NCI-H187 (cell line): Measurements from ENCODE around the gene ATG13.
"Not testable (repeated sequence)": the region's sequence is repeated elsewhere in the genome, so short reads cannot be mapped to it uniquely, and the experiment has no call there.

ENCODE experiments used
- DNase-seq, 2 experiments: peaks; one replicate each; lab custom pipeline; 2025; lab: John Stamatoyannopoulos, UW

Gene ATG13

DNA sequence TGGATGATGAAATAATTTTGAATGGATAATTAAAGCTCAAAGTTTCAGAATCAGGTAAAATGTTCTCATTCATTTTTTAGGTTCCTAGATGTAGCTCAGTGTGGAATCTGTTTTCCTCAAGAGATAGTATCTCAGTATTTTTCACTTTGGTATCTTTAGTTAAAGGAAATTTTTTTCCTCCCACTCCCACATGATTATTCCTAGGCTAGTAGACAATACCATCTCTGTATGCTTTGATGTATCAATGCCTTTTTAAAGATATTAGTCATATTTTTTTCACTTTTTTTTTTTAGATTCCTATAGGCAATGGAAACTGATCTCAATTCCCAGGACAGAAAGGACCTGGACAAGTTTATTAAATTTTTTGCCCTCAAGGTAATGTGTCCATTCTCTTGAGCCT is 26.6 kb downstream of the ATG13 start:
- DNase-seq: no peak

DNA sequence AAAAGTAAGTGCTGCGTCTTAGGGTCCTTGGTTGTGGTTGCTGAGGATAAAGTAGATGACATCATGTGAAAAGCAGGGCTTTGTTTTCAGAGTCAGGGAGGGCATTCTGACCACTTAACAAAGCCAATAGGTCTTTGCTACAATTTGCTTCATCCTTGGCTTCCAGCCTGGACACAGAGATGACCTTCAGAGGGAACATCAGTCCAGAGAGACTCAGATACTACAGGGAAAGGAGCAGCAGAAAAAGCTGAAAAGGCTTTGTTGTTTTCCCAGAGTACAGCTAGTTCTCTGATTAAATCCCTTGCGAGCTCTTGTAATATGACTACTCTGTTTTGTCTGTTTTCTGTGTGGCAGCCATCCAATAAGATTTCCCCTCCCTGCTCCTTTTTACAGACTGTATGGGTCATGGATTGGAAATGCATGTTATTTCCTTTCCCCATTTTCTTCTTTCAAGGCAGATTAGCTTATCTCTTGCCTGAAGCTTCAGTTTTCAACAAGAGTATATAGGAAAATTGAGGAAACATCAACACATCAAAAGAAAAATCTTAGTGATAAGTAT is 31.9 kb downstream of the ATG13 start:
- DNase-seq: no peak

DNA sequence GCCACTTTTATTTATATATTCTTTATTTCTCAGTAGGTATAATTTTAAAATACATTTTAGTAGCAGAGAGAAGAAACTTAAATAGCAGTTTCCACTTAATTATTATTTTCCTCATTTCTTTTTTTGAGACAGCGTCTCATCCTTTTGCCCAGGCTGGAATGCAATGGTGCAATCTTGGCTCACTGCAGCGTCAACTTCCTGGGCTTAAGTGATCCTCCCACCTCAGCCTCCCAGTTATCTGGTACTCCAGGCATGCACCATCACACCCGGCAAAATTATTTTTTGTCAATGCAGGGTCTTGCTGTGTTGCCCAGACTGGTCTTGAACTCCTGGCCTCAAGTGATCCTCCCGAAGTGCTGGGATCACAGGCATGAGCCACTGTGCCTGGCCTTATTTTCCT is 38.3 kb downstream of the ATG13 start:
- no peak for DNase-seq

DNA sequence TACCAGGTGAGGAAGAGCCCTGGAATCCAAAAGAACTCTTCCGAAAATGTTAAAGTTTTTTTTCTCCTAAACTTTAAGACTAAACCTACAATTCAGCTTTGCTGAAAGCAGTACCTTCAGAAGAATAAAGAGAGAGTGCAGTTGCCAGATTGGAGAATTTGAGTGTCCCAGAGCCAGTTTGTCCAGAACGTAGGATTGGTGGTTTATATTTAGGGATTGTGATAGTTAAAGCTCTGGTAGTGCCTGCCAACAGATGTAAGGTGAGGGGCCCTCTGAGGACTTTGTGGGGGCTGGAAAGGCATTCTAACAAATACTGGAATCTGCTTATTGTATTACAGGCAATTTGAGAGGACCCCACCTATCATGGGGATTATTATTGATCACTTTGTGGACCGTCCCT is 39.8 kb downstream of the ATG13 start:
- no peak for DNase-seq

DNA sequence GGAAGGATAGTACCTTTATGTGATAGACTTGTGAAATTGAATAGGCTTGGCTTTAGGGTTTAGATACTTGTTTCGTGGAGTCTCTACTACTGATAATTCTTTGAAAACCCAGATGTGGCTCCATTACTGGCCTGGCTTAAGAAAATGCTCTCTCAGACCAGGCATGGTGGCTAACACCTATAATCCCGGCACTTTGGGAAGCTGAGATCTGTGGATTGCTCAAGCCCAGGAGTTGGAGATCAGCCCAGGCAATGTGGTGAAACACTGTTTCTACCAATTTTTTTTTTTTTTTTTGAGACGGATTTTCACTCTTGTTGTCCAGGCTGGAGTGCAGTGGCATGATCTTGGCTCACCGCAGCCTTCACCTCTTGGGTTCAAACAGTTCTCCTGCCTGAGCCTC is 40.9 kb downstream of the ATG13 start:
- no peak for DNase-seq

DNA sequence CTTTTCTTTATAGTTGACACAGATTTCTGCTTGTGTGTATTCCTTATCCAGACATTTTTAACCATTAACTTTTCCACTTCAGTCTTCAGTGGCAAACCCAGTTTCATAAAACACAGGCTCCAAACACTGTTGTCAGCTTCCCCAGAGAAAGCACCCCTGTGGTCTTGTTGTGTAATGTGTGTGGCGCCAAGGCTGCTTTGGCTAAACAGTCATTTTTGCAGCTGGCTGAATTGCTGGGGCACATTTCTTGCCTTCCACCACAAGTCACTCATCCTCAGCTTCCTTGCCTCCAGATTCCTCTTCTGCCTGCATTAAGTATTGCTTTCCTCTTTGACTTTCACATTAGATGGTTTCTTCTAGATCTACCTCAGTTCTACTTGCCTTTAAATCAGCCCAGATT is 42.6 kb downstream of the ATG13 start:
- DNase-seq: no peak

DNA sequence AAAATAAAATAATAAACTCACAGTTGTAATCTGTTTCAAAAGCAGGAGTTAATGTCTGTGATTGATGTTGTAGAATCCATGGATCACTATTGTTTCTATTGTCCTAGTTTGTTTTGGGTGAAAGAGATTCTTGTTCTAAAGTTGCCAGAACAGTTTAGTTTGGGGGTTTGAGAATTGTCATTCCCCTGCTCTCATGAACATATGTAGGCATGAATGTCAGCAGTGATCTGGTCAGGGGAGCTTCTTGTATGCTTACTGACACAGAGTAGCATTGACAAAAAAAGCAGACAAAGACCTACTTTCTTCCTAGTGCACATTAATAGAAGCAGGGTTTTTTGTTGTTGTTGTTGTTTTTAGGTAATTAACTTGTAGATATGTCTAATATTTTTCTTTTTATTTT is 44.5 kb downstream of the ATG13 start:
- no peak for DNase-seq

DNA sequence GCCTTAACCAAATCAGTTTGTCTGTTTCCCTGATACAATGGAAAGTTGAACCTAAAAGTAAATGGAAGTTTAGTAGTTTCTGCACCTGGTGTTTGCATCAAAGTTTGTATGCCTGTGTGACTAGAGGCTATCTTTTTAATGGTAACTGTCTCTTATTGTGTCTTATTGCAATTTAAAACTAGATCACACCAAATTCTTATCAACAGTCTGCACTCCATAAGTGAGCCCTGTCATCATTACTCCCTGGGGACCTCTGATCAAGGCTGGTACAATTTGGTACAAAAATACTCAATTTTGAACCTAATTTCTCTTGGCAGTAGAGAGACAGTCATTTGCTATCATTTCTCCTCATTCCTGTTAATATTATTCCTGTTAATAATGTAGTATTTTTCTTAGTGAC is 45.0 kb downstream of the ATG13 start:
- no peak for DNase-seq

DNA sequence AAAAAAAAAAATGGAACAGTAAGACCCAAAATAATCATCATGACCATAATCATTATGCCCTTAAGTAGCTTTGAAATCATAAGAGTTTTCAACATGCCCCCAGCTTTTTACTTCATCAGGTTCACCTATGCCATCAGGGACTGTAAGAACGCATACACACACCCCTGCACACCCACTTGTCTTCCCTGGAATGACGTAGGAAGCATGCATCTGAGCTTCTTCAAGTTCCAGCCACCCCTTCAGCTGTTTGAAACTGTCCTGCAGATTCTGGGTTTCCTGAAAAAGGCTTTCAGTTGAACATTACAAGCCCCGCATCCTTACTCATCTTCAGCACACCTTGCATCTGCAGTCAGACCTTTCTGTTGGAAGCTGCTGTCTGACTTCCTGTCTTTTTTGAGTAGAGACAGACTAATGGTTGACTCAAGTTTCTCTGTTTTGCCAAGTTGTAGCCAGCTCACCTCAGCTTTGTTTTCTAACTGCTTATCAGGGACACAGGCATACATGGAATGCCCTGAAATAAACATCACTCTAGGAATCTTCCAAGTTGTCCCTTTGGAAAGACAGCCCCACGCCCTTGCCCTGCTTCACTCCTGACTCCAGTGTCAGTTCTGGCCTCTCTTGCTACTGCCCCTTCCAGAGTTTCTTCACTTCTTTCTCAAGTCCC is 46.1 kb downstream of the ATG13 start:
- DNase-seq: no peak

DNA sequence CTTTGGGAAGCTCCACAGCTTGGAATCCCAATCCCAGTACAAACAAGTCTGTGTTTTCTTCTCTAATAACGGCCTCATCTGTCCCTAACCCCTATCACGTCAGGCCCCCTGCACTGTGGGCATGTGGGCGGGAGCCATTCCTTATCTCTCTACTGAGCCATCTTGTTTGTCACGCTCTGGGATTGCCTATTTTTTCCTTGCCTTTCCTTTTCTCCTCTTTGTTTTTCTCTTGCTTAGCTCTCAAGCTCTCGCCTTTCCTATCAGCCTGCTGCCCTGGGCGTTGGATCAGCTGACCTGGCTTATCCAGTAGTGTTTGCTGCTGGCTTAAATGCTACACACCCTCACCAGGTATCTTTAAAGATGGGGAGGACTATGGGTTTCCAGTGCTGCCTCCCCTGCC is 47.3 kb downstream of the ATG13 start:
- no peak for DNase-seq

DNA sequence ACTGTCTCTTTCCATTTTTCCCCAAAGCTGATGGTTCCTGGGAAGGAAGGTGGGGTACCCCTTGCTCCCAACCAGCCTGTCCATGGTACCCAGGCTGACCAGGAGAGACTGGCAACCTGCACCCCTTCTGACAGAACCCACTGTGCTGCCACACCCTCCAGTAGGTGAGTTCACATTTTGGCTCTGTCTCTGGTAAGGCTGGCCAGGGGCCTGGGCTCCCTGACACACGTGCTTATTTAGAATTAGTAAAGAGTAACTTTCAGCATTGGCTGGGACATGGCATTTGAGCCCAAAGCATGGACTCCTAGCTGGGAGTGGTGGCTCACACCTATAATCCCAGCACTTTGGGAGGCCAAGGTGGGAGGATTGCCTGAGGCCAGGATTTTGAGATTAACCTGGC is 48.0 kb downstream of the ATG13 start:
- DNase-seq: no peak

DNA sequence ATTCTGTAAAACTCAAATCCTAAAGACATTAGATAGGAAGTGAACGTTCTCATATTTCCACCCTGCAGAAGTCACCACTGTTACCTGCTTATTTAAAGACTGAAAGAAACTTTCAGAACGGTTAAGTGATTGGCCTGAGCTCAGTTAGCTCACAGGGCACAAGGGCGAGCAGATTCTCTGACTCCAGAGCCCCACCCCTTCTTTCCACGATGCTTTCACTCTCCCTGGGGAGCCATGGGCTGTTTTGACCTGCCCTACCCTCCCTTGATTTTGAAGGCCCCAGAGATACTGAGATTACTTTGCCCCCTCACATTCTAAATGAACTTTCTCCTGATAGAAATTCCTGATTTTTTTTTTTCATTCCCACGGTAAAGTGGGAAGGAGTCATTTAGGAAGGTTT is 49.2 kb downstream of the ATG13 start:
- DNase-seq: no peak

DNA sequence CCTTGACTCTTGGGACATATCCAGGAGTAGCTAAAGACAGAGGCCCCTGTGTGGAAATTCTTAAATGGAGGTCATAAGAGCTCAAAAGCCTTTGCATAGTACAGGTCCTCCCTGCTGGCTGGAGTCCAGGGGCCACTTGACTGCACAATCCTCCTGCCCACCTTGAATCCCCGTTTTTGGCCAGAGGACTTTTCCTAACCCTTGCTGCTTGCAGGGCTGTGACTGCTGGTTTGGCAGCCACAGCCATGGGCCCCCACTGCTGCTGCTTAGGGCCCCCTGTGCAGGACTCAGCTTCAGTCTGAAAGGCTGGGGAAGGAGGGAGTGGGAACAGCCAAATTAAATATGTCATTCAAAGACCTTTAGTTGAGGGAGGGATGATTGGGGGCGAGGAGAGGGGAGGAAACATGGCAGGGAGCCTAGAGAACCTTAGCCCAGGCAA is 49.7 kb downstream of the ATG13 start:
- no peak for DNase-seq

DNA sequence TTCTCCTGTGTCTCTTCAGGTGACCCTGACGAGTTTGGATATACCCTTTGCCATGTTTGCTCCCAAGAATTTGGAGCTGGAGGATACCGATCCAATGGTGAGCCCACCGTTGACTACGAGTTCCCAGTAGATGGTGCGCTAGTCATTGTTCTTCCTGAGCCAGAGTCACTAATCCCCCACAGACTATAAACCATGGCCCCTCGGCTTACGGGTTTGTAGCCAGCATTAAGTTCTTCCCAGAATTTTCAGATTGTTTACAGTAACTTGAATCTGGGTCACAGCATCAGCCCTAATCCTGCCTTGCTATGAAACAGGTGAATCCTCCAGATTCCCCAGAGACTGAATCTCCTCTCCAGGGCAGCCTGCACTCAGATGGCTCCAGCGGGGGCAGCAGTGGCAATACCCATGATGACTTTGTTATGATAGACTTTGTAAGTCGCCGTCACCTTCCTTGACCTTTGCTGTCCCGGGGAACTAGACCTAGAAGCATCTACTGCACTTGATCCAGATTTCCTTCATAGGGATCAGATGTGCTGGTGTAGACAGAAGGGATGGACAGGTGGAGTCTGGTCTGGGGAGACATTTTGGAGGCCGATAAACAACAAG is 51.2 kb downstream of the ATG13 start:
- DNase-seq: no peak

DNA sequence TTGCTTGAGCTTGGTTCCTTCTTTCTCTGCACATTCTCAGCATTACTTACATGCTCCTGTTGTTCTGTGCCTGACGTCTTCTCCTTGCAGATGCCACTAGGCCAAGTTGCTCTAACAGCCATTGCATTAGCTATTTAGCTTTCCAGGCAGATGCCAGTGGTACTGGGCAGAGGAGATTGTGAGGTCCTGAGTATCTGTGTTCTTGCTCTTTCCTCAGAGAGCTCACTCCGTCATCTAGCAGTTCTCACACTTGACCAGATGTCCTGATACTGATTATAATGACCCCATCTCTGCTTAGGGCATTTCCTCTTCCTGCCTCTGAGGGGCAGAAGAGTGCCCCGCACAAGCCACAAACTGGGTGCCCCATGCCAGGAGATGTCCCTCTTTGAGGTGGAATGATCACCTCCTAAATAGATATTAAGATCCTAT is 52.4 kb downstream of the ATG13 start:
- DNase-seq: no peak

DNA sequence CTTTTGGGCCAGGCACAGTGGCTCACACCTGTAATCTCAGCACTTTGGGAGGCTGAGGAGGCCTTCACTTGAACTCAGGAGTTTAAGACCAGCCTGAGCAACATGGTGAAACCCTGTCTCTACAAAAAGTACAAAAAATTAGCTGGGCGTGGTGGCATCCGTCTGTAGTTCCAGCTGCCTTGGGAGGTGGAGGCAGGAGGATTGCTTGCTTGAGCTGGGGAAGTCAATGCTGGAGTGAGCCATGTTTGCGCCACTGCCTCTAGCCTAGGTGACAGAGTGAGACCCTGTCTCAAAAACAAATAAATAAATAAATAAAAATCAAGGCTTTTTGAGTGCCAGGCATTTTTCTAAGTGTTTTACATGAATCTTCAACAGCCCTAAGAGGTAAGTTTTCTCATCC is 53.2 kb downstream of the ATG13 start:
- DNase-seq: not testable (repeated sequence)

DNA sequence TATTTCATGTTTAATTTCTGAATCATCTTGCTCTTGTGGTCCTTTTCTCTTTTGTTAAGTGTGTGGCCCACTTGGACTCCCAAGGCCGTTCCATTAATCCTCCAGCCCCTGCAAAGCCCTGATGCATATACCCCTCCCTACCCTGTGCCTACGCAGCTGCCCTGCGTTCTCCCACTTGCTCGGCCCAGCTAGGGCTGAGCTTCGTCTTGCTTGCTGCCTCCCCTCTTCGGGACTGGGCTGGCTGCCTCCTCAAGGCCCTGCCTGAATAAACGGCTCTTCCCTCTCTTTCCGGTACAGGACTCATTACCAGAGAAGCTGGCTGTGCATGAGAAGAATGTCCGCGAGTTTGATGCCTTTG is 54.6 kb downstream of the ATG13 start:
- DNase-seq: no peak

DNA sequence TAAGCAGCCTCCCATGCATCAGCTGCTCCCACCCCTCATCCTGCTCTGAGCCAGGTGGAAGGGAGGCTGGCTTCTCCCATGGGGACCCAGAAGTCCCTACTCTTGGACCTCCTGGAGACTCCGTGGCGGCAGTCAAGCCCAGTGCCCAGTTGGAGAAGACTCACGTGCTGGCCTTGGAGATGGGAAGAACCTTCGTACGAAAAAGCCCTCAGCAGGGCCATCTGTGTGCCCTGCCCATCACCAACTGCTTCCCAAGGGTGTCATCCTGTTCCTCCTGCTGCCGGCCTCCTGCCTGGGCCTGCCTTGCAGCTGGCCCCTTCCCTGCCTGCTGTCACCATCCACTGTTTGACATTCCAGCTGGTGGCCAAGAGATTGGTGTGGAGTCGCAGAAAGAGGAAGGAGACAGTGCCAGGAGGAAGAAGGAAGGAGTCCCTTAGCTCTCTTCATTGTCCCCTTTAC is 55.1 kb downstream of the ATG13 start:
- DNase-seq: no peak

DNA sequence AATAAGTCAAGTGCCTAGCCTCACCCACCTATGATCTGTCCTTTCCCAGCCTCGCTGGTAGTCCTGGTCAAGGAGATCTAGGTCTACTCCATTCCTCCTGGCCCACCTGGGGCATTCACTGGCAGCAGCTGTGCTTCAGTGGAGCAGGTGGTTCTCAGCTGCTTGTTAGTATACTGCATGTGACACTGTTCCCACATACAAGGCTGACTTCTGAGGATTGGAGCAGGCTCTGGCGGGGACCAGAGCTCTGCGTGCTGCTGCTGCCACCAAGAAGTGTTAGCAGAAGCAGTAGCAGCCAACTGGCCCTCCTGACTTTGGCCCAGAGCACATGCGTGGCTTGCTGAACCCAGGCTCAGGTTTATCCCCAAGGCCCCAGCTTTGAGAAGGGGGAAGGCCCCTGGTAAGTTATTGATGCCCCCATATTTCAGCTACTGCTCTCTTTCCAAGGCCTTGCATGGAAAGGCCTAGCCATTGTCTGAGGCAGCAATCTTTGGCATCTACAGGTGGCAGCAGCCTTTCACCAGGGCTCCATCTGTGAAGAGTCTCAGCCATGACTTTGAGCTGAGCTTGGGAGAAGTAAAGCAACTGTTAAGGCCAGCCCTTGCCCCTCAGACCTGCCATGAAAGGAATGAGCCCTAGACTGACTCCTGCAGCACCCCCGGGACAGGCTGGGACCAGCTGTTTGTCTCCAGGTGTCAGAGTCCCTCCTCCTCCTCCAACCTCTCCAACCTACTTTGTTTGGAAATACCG is 56.5 kb downstream of the ATG13 start:
- DNase-seq: no peak

DNA sequence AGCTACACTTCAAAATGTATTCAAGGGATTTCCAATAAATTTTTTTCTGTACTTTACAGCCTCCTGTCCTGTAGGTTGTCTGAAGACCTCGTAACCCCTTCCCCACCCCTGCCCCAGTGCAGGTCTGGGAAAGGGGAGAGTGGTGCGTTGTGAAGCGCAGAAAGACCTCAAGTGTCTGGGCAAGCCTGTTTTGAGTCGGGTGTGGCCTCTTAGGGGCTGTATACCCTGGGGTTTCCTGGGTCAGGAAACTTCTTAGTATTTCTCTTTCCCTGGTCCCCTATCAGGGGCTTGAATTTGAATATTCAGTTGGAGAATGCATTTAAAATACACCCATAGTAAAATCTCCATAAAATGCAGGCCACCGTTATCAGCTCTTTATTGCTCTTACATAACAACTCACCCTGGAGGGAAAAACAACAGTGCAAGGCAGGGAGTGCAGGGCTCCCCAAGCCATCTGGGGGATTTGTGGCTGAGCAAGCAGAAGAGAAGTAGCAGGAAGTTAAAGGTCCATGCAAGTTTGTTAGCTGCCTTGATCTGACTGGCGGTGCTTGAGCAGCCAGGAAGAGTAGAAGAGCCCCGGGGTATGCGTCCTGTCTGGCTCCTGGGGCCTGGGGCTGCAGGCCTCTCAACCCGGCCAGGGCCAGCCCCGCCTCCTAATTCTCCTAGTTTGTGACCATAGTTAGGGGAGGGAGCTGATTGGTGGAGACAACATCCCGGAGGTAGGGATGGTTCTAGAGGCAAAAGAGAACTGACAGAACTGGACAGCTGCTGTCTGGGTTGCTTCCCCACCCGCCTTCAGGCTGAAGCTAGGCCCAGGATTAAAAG is 57.3 kb downstream of the ATG13 start:
- DNase-seq: no peak

DNA sequence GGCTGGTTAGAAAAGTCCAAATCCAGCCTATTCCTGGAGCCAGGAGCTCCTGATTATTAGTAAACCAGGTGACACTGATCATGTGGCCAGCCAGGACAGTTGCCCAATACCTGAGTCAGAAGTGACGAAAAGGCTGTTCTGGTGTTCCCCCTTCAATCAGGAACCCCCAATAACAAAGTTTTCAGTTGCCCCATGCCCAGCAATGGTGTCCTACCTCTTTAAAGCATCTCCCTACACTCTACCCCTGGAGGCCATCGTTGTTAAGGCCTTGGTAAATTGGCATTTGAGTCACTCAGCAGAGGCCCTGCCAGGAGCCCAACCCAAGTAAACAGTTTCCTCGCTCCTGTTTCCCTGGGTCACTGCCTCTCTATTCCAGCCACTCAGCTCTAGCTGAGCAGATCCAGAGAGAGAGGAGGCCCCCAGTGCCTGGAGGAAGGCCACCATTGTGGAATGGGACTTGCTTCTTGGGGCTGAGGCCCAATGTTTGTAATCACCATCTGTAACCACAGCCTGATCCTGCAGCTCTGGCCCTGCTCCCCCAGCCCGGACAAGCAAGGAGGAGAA is 58.0 kb downstream of the ATG13 start:
- no peak for DNase-seq

DNA sequence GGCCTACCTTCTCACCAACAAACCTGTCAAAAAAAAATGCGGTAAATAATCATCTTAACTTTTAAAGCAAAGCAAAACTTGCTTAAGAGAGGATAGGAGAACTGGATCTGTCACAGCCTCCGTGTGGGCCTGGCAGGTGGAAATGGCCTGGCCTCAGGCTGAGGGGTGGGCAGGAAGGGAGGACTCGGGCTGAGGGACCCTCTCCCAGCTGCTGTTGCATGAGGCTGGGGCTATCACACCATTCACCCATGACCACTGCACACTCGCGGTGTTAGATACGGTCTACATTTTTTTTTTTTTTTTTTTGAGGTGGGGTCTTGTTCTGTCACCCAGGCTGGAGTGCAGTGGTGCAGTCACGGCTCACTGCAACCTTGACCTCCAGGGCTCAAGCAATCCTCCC is 58.6 kb downstream of the ATG13 start:
- no peak for DNase-seq
